CD14-positive monocyte (primary cell): Measurements from ENCODE around the gene PCID2. TPM values are rescaled to one million over a fixed set of nuclear protein-coding genes. Genes with fewer than 3 reads are reported as not detected.

Experiments
- DNase-seq, 3 donors: peaks; one replicate each; pipeline ENCODE4 v3.0.0-alpha.2; 2011 to 2022
- H2AFZ ChIP-seq: 2 replicates; pipeline ENCODE4 v1.6.0; 2012; ENCODE audit warnings: mild to moderate bottlenecking, low read depth, low read length, inconsistent platforms; ENCODE audit not compliant: insufficient read depth, poor library complexity, severe bottlenecking
- H3K27ac ChIP-seq, 2 donors: 1 replicate in 1 of 2; 2 replicates in 1 of 2; pipeline ENCODE4 v1.5.1; 2012 to 2013; ENCODE audit warnings: low read length in 2 of 2, control low read depth in 1 of 2, inconsistent platforms in 1 of 2, low read depth in 1 of 2, mild to moderate bottlenecking in 1 of 2
- H3K27me3 ChIP-seq, 2 donors: one replicate each; pipeline versions ENCODE4 v1.6.0 to v1.6.1; 2011 to 2013; ENCODE audit warnings: low read length in 2 of 2; ENCODE audit not compliant: control insufficient read depth in 2 of 2, insufficient read depth in 2 of 2
- H3K36me3 ChIP-seq, 2 donors: replicated peaks in 1 of 2; 1 replicate in 1 of 2; 2 replicates in 1 of 2; pipeline versions ENCODE4 v1.5.1 to v1.6.1; 2012 to 2013; ENCODE audit warnings: low read length in 2 of 2, control low read depth in 1 of 2, inconsistent platforms in 1 of 2, mild to moderate bottlenecking in 1 of 2; ENCODE audit not compliant: insufficient read depth in 2 of 2, control insufficient read depth in 1 of 2
- H3K4me1 ChIP-seq, 2 donors: 1 replicate in 1 of 2; 2 replicates in 1 of 2; pipeline versions ENCODE4 v1.5.1 to v1.6.1; 2012 to 2013; ENCODE audit warnings: low read length in 2 of 2, control low read depth in 1 of 2, inconsistent platforms in 1 of 2, mild to moderate bottlenecking in 1 of 2, moderate library complexity in 1 of 2; ENCODE audit not compliant: insufficient read depth in 2 of 2, control insufficient read depth in 1 of 2
- H3K4me2 ChIP-seq: replicated peaks from 2 replicates; pipeline ENCODE3; 2012; ENCODE audit warnings: low read length, moderate library complexity, mild to moderate bottlenecking; ENCODE audit not compliant: poor library complexity, severe bottlenecking; ENCODE audit errors: extremely low read depth
- H3K4me3 ChIP-seq, 3 experiments: fragments of 200-600 bp in 1 of 3; sonication (generic) in 1 of 3; replicated peaks in 1 of 3; 1 replicate in 2 of 3; 2 replicates in 1 of 3; pipeline ENCODE4 v1.5.1; 2011 to 2013; ENCODE audit warnings: low read length in 3 of 3, mild to moderate bottlenecking in 3 of 3, control low read depth in 2 of 3, low read depth in 2 of 3, inconsistent platforms in 1 of 3, moderate library complexity in 1 of 3
- H3K79me2 ChIP-seq: 2 replicates; pipeline ENCODE4 v1.6.0; 2012; ENCODE audit warnings: mild to moderate bottlenecking, control low read depth, inconsistent platforms, low read length, moderate library complexity; ENCODE audit not compliant: insufficient read depth
- H3K9ac ChIP-seq: 2 replicates; pipeline ENCODE4 v1.6.0; 2017; ENCODE audit warnings: low read length, mild to moderate bottlenecking; ENCODE audit not compliant: insufficient read depth, poor library complexity, severe bottlenecking
- H3K9me3 ChIP-seq, 2 donors: replicated peaks in 1 of 2; 1 replicate in 1 of 2; 2 replicates in 1 of 2; pipeline versions ENCODE4 v1.5.1 to v1.6.1; 2012 to 2013; ENCODE audit warnings: low read length in 2 of 2, control low read depth in 1 of 2; ENCODE audit not compliant: control insufficient read depth in 1 of 2, insufficient read depth in 1 of 2
- H4K20me1 ChIP-seq: 2 replicates; pipeline ENCODE4 v1.6.0; 2012; ENCODE audit warnings: mild to moderate bottlenecking, low read length, control low read depth, moderate library complexity; ENCODE audit not compliant: insufficient read depth
- H3K27ac Mint-ChIP-seq, 7 donors: one replicate each; pipeline ENCODE4 v1.8.0; 2020; ENCODE audit warnings: mild to moderate bottlenecking in 7 of 7, mixed read lengths in 7 of 7, moderate library complexity in 6 of 7, inconsistent platforms in 2 of 7
- H3K27me3 Mint-ChIP-seq, 3 donors: one replicate each; pipeline ENCODE4 v1.8.0; 2021 to 2022; ENCODE audit warnings: low read depth in 3 of 3, mild to moderate bottlenecking in 3 of 3, mixed read lengths in 3 of 3, moderate library complexity in 3 of 3, inconsistent platforms in 1 of 3
- H3K36me3 Mint-ChIP-seq, 2 donors: one replicate each; pipeline ENCODE4 v1.8.0; 2020; ENCODE audit warnings: mixed read lengths in 2 of 2, inconsistent platforms in 1 of 2, mild to moderate bottlenecking in 1 of 2
- H3K4me1 Mint-ChIP-seq: one replicate; pipeline ENCODE4 v1.8.0; 2020; ENCODE audit warnings: mild to moderate bottlenecking, mixed read lengths
- H3K4me3 Mint-ChIP-seq, 2 donors: one replicate each; pipeline ENCODE4 v1.8.0; 2020; ENCODE audit warnings: mild to moderate bottlenecking in 2 of 2, mixed read lengths in 2 of 2, moderate library complexity in 1 of 2
- H3K9me3 Mint-ChIP-seq, 7 donors: one replicate each; pipeline ENCODE4 v1.8.0; 2020 to 2022; ENCODE audit warnings: mixed read lengths in 7 of 7, mild to moderate bottlenecking in 6 of 7, moderate library complexity in 6 of 7, inconsistent platforms in 2 of 7
- CTCF ChIP-seq: fragments of 200-600 bp; IDR thresholded peaks from one replicate; pipeline ENCODE4 v1.8.0; 2022; ENCODE audit warnings: antibody characterized with exemption, mild to moderate bottlenecking
- WGBS: methylation state at CpG from one replicate; pipeline ENCODE4 v1.1.5; 2013; ENCODE audit warnings: missing lambda C conversion rate; ENCODE audit not compliant: insufficient coverage; 5-methylcytosine and 5-hydroxymethylcytosine counted together
- intact Hi-C, 2 donors: fragments of 100-400 bp; cut with micrococcal nuclease; formaldehyde crosslinking; loops; one replicate each; pipeline versions ENCODE4 v1.15.0 to v1.15.1; 2023
- polyA plus RNA-seq, 3 donors: library from polyadenylated mRNA; depleted of rRNA in 1 of 3; unstranded in 2 of 3; stranded (reverse) in 1 of 3; fragments of 300-500 nt in 2 of 3; fragments of >200 nt in 1 of 3; fragmentation: Illumina TruSeq in 2 of 3; gene quantifications; 1 replicate in 2 of 3; 2 replicates in 1 of 3; pipeline ENCODE4 v1.2.3, GENCODE V29; 2012 to 2021

The PCID2 gene
- polyA plus RNA-seq, 3 donors = 31.5 to 39.8 (median 34.2) TPM

GRCh38 chr13:113202912-113203311, 5.6 kb downstream of the PCID2 start:
- Histone ChIP-seq H3K9ac (no peak overlapping the region), H3K4me3 (no peak overlapping the region), H2AFZ (no peak overlapping the region), H3K9me3 (no peaks in the 10 kb centered on the region), H3K36me3 (peaks cover 20 to 46% of the 10 kb centered on the region in 2 donors), H3K4me2 (no peak overlapping the region), H3K4me1 (peaks cover 7 to 10% of the 10 kb centered on the region in 2 donors), H4K20me1 (peaks cover 28% of the 10 kb centered on the region), H3K27ac (no peak overlapping the region), H3K27me3 (no peaks in the 10 kb centered on the region), H3K79me2 (peaks cover 71% of the 10 kb centered on the region)
- no peaks in the 10 kb centered on the region for H3K9me3 Mint-ChIP-seq
- no CpG with 5 or more reads among the region's 4 CpGs for WGBS
- H3K27ac Mint-ChIP-seq = peak overlapping the region in 1 of 7 donors; percentile 71
- intact Hi-C loops = loop anchor here in 1 of 2 donors (10.0 kb wide), 1 partner anchor 618 kb away; the partner anchor contains the start of gene TUBGCP3
- H3K36me3 Mint-ChIP-seq = peaks cover 27 to 56% of the 10 kb centered on the region in 2 donors
- H3K4me1 Mint-ChIP-seq = peaks cover 25% of the 10 kb centered on the region
- no peak for TF ChIP-seq CTCF
- no peak for DNase-seq
- no peaks in the 10 kb centered on the region for H3K27me3 Mint-ChIP-seq
- no peak overlapping the region for H3K4me3 Mint-ChIP-seq

GRCh38 chr13:113201815-113202214, 6.7 kb downstream of the PCID2 start:
- Histone ChIP-seq H3K4me2 (no peak overlapping the region), H3K27me3 (no peaks in the 10 kb centered on the region), H3K9ac (no peak overlapping the region), H3K79me2 (peaks cover 60% of the 10 kb centered on the region), H3K4me1 (no peaks in the 10 kb centered on the region), H2AFZ (no peak overlapping the region), H3K27ac (peak overlapping the region in 1 of 2 donors; percentile 5), H3K36me3 (peaks cover 31 to 57% of the 10 kb centered on the region in 2 donors), H3K4me3 (no peak overlapping the region), H3K9me3 (no peaks in the 10 kb centered on the region), H4K20me1 (peaks cover 28% of the 10 kb centered on the region)
- Mint-ChIP-seq H3K36me3 (peaks cover 38 to 63% of the 10 kb centered on the region in 2 donors), H3K4me3 (no peak overlapping the region), H3K4me1 (peaks cover 16% of the 10 kb centered on the region), H3K27me3 (no peaks in the 10 kb centered on the region), H3K27ac (no peak overlapping the region), H3K9me3 (no peaks in the 10 kb centered on the region)
- TF ChIP-seq CTCF = no peak
- DNase-seq = no peak
- WGBS = no CpG with 5 or more reads among the region's 2 CpGs
- intact Hi-C loops = loop anchor here in 1 of 2 donors (10.0 kb wide), 1 partner anchor 617 kb away; the partner anchor contains the start of gene TUBGCP3
